GM04503 (cell line): Measurements from ENCODE around the gene GABRA5.
"Not testable (repeated sequence)": the region's sequence is repeated elsewhere in the genome, so short reads cannot be mapped to it uniquely, and the experiment has no call there.

ENCODE experiments used
- DNase-seq: peaks from one replicate; pipeline ENCODE4 v3.0.0-alpha.2; 2012; ENCODE audit warnings: low read depth

The GABRA5 gene

DNA sequence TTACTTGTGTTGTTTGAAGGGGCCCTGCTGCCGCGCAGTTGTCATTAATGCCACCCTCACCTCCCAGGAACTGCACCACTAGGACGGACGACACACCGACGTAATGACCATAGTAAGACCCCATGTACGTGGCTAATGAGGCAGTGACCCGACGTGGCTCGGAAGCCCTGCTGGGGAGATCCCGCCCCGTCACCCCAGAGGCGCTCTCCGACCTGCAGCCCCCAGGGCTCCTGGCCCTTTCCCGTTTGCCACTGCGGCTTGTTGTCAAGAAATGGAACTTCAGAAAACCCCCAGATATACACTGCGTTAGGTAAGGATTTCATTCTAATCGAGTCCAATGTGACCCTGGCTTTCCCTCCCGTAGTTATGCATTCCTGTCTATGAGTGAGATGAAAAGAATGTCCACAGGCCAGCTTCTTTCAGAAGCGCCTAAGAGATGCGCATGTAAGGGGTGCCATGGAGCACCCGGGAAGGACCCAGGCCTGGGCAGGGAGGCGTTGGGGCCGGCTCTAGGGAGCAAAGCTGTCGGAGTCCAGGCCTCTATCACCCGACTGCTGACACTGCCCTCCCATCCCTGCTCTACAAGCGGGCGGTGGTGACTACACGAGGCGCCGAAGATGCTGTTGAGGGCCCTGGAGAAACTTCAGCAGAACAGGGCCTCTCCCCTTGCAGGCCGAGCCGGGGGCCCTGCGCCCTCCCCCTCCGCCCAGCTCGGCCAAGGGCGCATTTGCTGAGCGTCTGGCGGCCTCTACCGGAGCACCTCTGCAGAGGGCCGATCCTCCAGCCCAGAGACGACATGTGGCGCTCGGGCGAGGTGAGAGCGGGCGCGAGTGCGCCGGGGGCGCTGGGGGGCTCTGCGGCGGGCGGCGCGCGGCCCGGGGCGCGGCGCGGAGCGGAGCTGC, at the start of gene GABRA5:
Gene GABRA5 (plus strand): TSS at position 765 of the 902 bp plus-strand sequence. CDS start 2,187 bp downstream, outside the sequence.
- no peak for DNase-seq

DNA sequence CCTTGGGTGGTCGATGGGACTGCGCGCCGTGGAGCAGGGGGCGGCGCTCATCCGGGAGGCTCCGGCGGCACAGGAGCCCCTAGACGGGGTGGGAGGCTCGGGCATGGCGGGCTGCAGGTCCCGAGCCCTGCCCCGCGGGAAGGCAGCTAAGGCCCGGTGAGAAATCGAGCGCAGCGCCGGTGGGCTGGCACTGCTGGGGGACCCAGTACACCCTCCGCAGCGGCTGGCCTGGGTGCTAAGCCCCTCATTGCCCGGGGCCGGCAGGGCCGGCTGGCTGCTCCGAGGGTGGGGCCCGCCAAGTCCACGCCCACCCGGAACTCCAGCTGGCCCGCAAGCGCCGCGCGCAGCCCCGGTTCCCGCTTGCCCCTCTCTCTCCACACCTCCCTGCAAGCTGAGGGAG, 35.7 kb upstream of the GABRA5 start:
- DNase-seq: not testable (repeated sequence)

DNA sequence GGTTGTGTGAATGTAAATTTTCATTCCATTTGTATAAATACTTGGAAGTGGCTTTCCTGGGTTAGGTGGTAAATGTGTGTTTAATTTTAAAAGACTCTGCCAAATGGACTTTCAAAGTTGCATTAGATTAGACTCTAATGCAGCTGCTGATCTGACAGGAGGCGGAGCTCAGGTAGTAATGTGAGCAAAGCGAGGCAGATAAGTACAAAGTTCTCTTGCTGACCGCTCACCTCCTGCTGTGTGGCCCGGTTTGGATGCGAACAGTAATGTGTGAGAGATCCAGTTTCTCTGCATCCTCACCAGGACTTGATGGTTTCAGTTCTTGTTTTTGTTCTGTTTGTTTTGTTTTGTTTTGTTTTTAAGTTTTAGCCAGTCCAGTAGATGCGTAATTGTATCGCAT, 34.9 kb upstream of the GABRA5 start:
- no peak for DNase-seq

DNA sequence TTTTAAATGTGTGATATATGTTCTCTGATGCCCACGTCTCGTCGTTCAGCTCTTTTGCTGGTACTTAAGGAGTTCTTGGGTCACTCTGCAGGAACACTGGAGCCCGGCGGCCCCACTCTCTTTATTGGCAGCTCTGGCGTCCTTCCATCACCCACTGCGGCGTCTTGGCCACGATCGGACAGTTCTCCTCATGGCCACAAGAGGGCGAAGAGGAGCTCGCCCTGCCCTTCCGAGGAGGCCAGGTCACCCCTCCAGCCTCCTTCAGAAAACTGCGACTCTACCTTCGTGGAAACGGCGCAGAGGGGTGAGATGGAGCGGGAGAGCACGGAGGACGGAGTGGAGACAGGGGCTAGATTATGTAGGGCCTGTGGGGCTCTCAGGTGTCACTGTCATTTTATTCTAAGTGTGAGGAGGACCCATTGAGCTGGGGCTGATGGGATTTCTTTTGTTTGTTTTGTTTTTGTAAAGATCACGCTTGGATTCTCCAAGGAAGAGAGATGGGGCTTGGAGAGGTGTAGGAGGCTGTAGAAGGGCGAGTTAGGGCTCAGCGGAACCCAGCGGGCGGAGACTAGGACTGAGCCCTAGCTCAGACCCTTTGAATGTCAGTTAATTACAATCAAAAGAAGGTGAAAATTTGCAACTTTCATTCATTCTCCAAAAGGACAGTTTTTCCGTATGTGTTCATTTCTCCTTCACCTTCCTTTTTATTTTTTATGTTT, 28.0 kb upstream of the GABRA5 start:
- DNase-seq: no peak

DNA sequence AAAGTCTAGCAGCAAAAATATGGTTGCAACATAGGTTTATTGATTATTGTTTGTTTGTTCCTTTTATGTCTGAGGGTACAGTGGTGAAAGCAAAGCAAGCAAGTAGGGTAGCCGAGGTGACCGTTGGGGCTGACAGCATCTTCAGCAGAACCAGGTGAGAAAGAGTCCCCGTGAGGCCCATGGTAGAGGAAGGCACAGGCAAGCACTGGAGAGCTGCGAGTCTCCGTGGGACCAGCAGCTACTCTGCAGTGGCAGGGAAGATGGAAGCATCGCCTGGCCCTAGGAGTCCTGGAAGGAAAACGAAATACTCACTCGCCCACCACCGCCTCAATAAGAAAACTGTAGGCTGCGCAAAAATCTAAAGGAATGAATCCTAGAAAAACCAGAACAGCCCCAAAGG, 25.3 kb upstream of the GABRA5 start:
- DNase-seq: no peak

- DNase-seq: no peak
These were observed 24.9 kb upstream of the GABRA5 start for GRCh38 chr15:26841941-26842340.

GRCh38 chr15:26842391-26842790, 24.5 kb upstream of the GABRA5 start:
- no peak for DNase-seq

DNA sequence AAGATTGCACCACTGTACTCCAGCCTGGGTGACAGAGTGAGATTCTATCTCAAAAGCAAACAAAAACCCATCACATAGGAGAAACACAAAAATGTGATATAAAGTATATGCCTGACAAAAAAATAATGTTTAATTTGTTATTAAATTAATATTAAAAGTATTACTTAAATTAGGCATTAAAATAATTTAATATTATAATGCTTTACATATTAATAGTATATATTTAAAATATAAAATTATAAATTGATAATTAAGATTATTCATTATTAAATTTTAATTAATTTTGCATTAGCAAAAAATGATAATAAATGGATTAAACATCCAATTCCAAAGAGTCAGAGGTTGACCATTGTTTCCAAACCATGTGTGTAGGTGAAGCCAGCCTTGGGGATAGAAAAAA, 22.0 kb upstream of the GABRA5 start:
- DNase-seq: no peak

- DNase-seq: no peak
These were observed 18.4 kb upstream of the GABRA5 start for GRCh38 chr15:26848498-26848897.

DNA sequence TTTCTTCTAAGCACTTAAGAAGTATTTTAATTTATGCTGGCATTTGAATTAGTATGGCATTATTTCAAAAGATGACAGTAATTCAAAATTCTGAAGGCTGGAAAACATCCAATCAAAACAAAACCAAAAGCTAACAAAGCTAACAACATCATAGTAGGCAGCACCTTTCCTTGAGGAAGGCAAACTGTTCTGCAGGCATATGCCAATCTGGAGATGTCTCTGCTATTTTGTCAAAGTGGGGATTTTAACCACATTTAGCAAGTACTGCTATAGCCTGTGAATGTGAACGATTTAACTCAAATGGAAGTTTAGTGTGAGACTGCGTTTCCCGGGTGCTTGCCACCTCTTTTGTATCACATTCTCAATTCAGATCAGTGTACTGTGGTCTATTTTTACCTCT, 16.7 kb upstream of the GABRA5 start:
- no peak for DNase-seq

- no peak for DNase-seq
These were observed 13.9 kb upstream of the GABRA5 start for GRCh38 chr15:26852980-26853379.

GRCh38 chr15:26854435-26854834, 12.4 kb upstream of the GABRA5 start:
- no peak for DNase-seq

GRCh38 chr15:26864664-26865191, 2.1 kb upstream of the GABRA5 start:
- DNase-seq: no peak

DNA sequence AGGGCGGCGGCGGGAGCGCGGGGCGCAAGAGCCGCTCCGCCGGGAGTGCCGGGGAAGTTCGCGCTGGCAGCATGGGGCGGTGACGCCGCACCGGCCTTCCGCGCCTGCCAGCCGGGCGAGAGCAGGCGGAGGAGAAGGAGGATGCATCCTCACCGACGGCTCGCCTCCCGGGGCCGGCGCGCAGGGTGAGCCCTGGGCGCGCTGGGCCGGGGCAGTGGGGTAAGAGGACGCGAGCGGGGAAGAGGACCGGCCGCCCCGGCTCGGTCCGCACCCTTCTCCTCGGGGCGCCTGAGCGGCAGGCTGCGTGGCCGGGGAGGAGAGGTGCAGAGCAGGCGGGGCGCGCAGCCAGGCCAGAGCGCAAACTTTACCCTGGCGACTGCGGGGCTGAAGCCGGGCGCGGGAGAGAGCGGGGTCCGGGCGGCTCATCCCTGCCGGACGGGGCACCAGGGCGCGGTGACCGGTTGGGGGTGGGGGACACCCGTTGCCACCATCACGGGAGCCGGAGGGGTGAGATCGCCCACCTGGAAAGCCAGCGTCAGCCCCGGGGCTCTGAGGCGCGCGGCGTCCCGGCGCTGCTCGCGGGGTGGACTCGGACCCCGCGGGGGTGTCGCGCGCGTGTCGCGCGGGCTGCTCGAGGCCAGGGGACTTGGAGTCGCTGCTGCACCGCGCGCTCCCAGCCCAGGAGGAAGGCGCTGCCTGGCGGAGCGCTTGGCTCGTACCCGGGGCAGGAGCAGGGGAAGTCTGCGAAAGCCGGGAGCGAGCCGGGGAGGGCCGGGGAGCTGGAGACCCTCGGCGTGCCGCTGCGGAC, 542 bp downstream of the GABRA5 start:
- no peak for DNase-seq

- no peak for DNase-seq
These were observed 1.3 kb downstream of the GABRA5 start for GRCh38 chr15:26868029-26868685.

- DNase-seq: no peak
These were observed 2.8 kb downstream of the GABRA5 start for GRCh38 chr15:26869628-26870027.

DNA sequence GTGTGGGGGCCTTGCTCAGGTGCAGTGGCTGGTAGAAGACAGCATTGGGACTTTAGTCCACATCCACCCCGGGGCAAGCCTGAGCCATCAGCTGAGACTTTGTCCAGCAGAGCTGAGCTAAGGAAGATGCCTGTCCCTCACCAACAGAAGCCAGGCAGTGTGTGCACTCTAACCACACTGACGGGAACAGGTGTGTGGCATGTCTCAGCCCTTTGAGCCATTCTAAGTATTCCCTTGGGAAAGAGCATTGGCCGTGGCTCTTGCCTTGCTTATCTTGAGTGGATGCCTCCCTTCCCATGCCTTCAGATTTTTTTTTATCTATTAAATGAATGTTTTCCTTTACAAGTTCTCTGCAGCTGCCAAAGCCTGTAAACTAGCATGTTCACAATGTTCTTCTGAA, 3.5 kb downstream of the GABRA5 start:
- DNase-seq: no peak

DNA sequence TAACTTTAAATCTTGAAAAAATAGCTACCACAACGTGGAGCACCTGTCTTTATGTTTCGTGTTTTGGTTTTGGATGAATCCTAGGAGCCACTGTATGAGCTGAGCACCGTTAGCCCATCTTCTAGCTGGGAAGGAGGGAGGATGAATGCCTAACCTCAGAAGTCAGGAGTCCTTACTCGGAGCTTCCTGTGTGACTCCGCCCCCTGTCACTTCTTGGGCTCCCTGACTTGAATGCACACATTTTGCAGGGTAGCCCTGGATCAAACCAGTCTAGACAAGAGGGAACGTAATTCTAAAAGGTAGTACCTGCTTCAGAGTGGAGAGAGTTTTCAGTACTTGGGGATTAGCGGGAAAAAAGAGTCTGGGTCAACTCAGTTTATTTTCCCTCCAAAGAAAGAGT, 5.3 kb downstream of the GABRA5 start:
- DNase-seq: no peak

DNA sequence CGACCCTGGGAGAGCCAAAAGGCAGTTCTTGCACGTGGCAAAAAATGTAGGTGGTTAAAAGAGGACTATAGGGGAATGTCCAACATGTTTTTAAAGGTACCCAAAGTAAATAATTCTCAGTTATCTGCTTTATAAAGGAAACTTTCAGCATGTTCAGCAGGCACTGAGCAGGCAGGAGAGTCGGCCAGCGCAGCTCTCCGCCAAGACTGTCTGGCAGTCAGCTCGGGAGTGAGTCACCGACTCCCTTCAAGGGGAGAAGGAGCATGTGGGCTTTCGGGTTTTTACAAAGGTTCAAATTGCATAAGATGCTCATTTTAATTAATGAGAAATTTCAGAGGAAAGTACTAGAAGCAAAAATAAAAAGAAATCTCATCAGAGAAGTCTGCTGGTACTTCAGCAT, 7.0 kb downstream of the GABRA5 start:
- DNase-seq: no peak

- DNase-seq: no peak
These were observed 8.1 kb downstream of the GABRA5 start for GRCh38 chr15:26874774-26875475.

GRCh38 chr15:26875476-26875850, 8.6 kb downstream of the GABRA5 start:
- DNase-seq: no peak
